Trophoblast cell (in vitro differentiated cells and primary cell): ENCODE data around the gene TMCC1.

Experiments
- DNase-seq, 2 donors: peaks; one replicate each; pipeline ENCODE4 v3.0.0-alpha.2; 2016
- H2AFZ ChIP-seq: 2 replicates; pipeline ENCODE4 v1.6.1; 2013; ENCODE audit warnings: low read length, moderate library complexity, mild to moderate bottlenecking; ENCODE audit not compliant: insufficient read depth, poor library complexity
- H2AK5ac ChIP-seq: 2 replicates; pipeline ENCODE4 v1.6.1; 2013; ENCODE audit warnings: mild to moderate bottlenecking, low read length
- H2BK120ac ChIP-seq: 2 replicates; pipeline ENCODE4 v1.6.1; 2013; ENCODE audit warnings: low read length, mild to moderate bottlenecking, moderate library complexity; ENCODE audit not compliant: insufficient read depth, poor library complexity
- H2BK12ac ChIP-seq: 2 replicates; pipeline ENCODE4 v1.6.1; 2013; ENCODE audit warnings: mild to moderate bottlenecking, low read length, moderate library complexity
- H2BK5ac ChIP-seq: 2 replicates; pipeline ENCODE4 v1.6.1; 2013; ENCODE audit warnings: low read length, low read depth, moderate library complexity, mild to moderate bottlenecking; ENCODE audit not compliant: poor library complexity
- H3K14ac ChIP-seq: 2 replicates; pipeline ENCODE4 v1.6.1; 2013; ENCODE audit warnings: mild to moderate bottlenecking, low read length
- H3K18ac ChIP-seq: 2 replicates; pipeline ENCODE4 v1.6.1; 2013; ENCODE audit warnings: mild to moderate bottlenecking, low read length
- H3K23ac ChIP-seq: 2 replicates; pipeline ENCODE4 v1.6.1; 2013; ENCODE audit warnings: low read length
- H3K27ac ChIP-seq: 2 replicates; pipeline ENCODE4 v1.5.1; 2013; ENCODE audit warnings: low read depth, mild to moderate bottlenecking, inconsistent platforms, low read length, moderate library complexity
- H3K27me3 ChIP-seq: 2 replicates; pipeline ENCODE4 v1.6.1; 2013; ENCODE audit warnings: inconsistent platforms, mild to moderate bottlenecking, low read length, moderate library complexity; ENCODE audit not compliant: insufficient read depth
- H3K36me3 ChIP-seq, 2 experiments: 1 replicate in 1 of 2; 2 replicates in 1 of 2; pipeline ENCODE4 v1.6.1; 2013; ENCODE audit warnings: low read length in 2 of 2, mild to moderate bottlenecking in 2 of 2, moderate library complexity in 1 of 2; ENCODE audit not compliant: insufficient read depth in 2 of 2, control insufficient read depth in 1 of 2
- H3K4ac ChIP-seq: 2 replicates; pipeline ENCODE4 v1.6.1; 2013; ENCODE audit warnings: low read depth, mild to moderate bottlenecking, low read length, moderate library complexity
- H3K4me1 ChIP-seq, 2 experiments: 1 replicate in 1 of 2; 2 replicates in 1 of 2; pipeline ENCODE4 v1.6.1; 2013; ENCODE audit warnings: low read length in 2 of 2, mild to moderate bottlenecking in 2 of 2, moderate library complexity in 1 of 2; ENCODE audit not compliant: insufficient read depth in 2 of 2, control insufficient read depth in 1 of 2
- H3K4me2 ChIP-seq: 2 replicates; pipeline ENCODE4 v1.6.1; 2013; ENCODE audit warnings: inconsistent platforms, mild to moderate bottlenecking, low read length, moderate library complexity
- H3K4me3 ChIP-seq: 2 replicates; pipeline ENCODE4 v1.5.1; 2013; ENCODE audit warnings: mild to moderate bottlenecking, low read depth, low read length, inconsistent platforms
- H3K79me1 ChIP-seq: one replicate; pipeline ENCODE4 v1.6.1; 2013; ENCODE audit warnings: low read length
- H3K79me2 ChIP-seq: 2 replicates; pipeline ENCODE4 v1.6.1; 2013; ENCODE audit warnings: low read length, mild to moderate bottlenecking; ENCODE audit not compliant: control insufficient read depth, insufficient read depth, poor library complexity
- H3K9ac ChIP-seq: 2 replicates; pipeline ENCODE4 v1.6.1; 2013; ENCODE audit warnings: mild to moderate bottlenecking, low read length
- H3K9me3 ChIP-seq: 2 replicates; pipeline ENCODE4 v1.6.1; 2013; ENCODE audit warnings: low read depth, mild to moderate bottlenecking, control low read depth, inconsistent platforms, low read length; ENCODE audit not compliant: insufficient read depth
- H4K12ac ChIP-seq: 2 replicates; pipeline ENCODE4 v1.6.1; 2013; ENCODE audit warnings: low read depth, mild to moderate bottlenecking, low read length, moderate library complexity
- H4K8ac ChIP-seq: 2 replicates; pipeline ENCODE4 v1.6.1; 2013; ENCODE audit warnings: low read depth, mild to moderate bottlenecking, low read length, moderate library complexity
- H4K91ac ChIP-seq: one replicate; pipeline ENCODE4 v1.6.1; 2013; ENCODE audit warnings: low read depth, mild to moderate bottlenecking, low read length, moderate library complexity
- WGBS: extraction: QIAGEN DNeasy Blood & Tissue Kit; methylation state at CpG from one replicate; pipeline ENCODE4 v1.1.7; 2013; ENCODE audit warnings: missing lambda C conversion rate; ENCODE audit not compliant: insufficient read length, insufficient coverage; ENCODE audit errors: extremely low coverage; 5-methylcytosine and 5-hydroxymethylcytosine counted together

TMCC1 gene

DNA sequence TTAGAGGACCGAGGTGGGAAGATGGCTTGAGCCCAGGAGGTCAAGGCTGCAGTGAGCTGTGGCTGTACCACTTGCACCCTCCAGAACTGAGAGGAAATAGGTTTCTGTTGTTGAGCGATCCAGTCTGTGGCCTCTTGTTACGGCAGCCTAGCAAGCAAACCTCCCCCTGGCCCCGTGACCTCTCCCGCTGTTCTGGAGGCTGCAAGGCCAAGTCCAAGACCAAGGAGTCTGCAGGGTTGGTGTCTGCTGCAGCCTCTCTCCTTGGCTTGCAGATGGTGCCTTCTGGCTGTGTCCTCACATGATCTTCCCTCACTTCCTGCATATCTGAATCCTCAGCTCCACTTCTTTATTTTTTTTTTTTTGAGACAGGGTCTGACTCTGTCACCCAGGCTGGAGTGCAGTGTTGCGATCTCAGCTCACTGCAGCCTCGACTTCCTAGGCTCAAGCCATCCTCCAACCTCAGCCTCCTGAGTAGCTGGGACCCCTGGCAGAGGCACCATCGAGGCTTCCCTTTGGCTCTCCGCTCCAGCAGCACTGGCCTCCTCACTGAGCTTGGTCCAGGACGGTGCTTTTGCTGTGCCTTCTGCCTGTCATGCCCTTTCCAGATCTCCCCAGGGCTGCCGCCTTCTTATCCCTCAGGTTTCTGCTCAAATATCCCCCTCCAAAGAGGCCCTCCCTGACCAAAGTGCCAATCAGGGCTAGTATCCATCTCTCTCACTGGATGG is 269.0 kb downstream of the TMCC1 start:
- Histone ChIP-seq H3K4me3 (no peak overlapping the region), H3K14ac (peak overlapping the region; percentile 46), H3K9ac (no peak overlapping the region)

DNA sequence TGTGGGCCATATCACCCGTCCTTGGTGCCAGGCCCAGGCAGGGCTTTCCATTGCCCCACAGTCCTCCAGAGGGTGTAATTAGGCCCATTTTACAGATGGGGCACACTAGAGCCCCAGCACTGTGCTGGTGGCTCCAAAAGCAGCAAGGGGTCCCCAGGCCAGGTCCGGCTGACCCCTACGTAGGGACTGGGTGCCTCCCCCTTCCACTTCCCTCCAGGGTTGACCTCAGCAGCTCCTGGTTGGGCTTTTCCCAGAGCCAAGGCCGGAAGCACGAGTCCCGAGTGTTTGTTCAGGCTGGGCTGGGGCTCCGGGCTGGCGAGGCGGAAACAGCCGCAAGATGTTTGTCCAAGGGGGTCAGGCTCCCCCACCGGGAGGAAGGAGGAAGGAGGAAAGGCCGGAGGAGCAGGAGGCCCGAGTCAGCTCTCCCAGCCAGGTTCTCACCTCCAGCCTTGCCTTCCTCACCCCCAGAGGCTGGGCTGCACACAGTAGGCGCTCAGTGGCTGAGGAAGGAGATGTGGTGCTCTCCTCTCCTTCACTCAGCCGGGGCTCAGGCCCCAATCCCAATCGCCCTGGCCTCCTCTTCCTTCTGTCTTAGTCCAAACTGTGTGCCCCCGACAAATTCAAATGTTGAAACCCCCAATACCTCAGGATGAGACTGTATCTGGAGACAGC is 269.9 kb downstream of the TMCC1 start:
- Histone ChIP-seq H4K12ac (no peak overlapping the region), H3K18ac (peak overlapping the region; percentile 34), H3K4me2 (no peak overlapping the region), H3K27me3 (no peaks in the 10 kb centered on the region), H3K9ac (no peak overlapping the region), H4K8ac (no peak overlapping the region), H3K14ac (peak overlapping the region; percentile 50), H3K4me1 (peaks cover 48 to 49% of the 10 kb centered on the region in 2 experiments), H2BK12ac (peak overlapping the region; percentile 89), H3K27ac (no peak overlapping the region), H3K79me1 (peaks cover 53% of the 10 kb centered on the region), H2AFZ (peak overlapping the region; percentile 32), H3K4me3 (no peak overlapping the region), H3K23ac (no peak overlapping the region), H3K79me2 (peaks cover 7% of the 10 kb centered on the region), H4K91ac (peak overlapping the region; percentile 85), H2AK5ac (peak overlapping the region; percentile 94), H3K36me3 (no peaks in the 10 kb centered on the region), H3K4ac (peak overlapping the region; percentile 18), H2BK120ac (peak overlapping the region; percentile 5), H3K9me3 (peaks cover 5% of the 10 kb centered on the region), H2BK5ac (no peak overlapping the region)
- no peak for DNase-seq
- WGBS, result no CpG with 5 or more reads among the region's 17 CpGs

More for the DNA sequence above, 269.0 kb downstream of the TMCC1 start:
- H3K36me3 ChIP-seq, result no peaks in the 10 kb centered on the region
- H2BK12ac ChIP-seq, result peak overlapping the region; percentile 47
- peak overlapping the region; percentile 55 for H2BK120ac ChIP-seq
- H4K8ac ChIP-seq, result peak overlapping the region; percentile 21
- peaks cover 40 to 45% of the 10 kb centered on the region in 2 experiments for H3K4me1 ChIP-seq
- H3K18ac ChIP-seq, result peak overlapping the region; percentile 28
- peaks cover 5% of the 10 kb centered on the region for H3K9me3 ChIP-seq
- peak in 1 of 2 donors; percentile 25 for DNase-seq
- H4K91ac ChIP-seq, result peak overlapping the region; percentile 61
- no peak overlapping the region for H4K12ac ChIP-seq
- peak overlapping the region; percentile 5 for H2AFZ ChIP-seq
- H3K27me3 ChIP-seq, result no peaks in the 10 kb centered on the region
- no peak overlapping the region for H2BK5ac ChIP-seq
- no peak overlapping the region for H3K27ac ChIP-seq
- H3K4ac ChIP-seq, result no peak overlapping the region
- peaks cover 53% of the 10 kb centered on the region for H3K79me1 ChIP-seq
- peak overlapping the region; percentile 59 for H2AK5ac ChIP-seq
- H3K4me2 ChIP-seq, result no peak overlapping the region
- WGBS, result no CpG with 5 or more reads among the region's 11 CpGs
- peaks cover 7% of the 10 kb centered on the region for H3K79me2 ChIP-seq
- H3K23ac ChIP-seq, result no peak overlapping the region

DNA sequence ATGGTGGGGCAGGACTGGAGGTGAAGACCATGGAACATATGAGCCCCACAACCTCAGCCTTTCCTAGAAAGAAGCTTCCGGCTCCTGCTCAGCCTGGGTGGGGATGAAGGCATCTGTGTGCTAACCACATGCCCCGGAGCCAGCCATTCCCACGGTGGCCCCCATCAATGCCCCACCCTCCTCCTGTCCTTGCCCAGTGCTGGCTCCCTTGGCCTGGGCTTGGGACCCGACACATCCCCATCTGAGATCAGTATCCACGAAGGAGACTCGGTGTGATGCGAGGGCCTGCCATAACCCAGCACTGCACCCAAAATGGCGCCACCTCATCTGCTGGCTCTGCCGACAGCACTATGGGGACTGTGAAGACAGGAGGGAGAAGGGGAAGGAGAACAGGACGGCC is 270.6 kb downstream of the TMCC1 start:
- H3K9me3 ChIP-seq, result peaks cover 5% of the 10 kb centered on the region
- H3K9ac ChIP-seq, result no peak overlapping the region
- H3K18ac ChIP-seq, result peak overlapping the region; percentile 34
- H3K4ac ChIP-seq, result peak overlapping the region; percentile 26
- peak overlapping the region; percentile 5 for H2BK120ac ChIP-seq
- H4K91ac ChIP-seq, result peak overlapping the region; percentile 85
- H3K23ac ChIP-seq, result no peak overlapping the region
- peak overlapping the region; percentile 50 for H3K14ac ChIP-seq
- H2AFZ ChIP-seq, result no peak overlapping the region
- no peaks in the 10 kb centered on the region for H3K36me3 ChIP-seq
- H3K4me3 ChIP-seq, result no peak overlapping the region
- no CpG with 5 or more reads among the region's 10 CpGs for WGBS
- no peak overlapping the region for H2BK5ac ChIP-seq
- H3K27me3 ChIP-seq, result no peaks in the 10 kb centered on the region
- peak overlapping the region; percentile 89 for H2BK12ac ChIP-seq
- H3K27ac ChIP-seq, result no peak overlapping the region
- no peak overlapping the region for H4K12ac ChIP-seq
- H4K8ac ChIP-seq, result peak overlapping the region; percentile 18
- H3K4me2 ChIP-seq, result no peak overlapping the region
- no peak for DNase-seq
- H2AK5ac ChIP-seq, result peak overlapping the region; percentile 94
- peaks cover 53% of the 10 kb centered on the region for H3K79me1 ChIP-seq
- peaks cover 48 to 52% of the 10 kb centered on the region in 2 experiments for H3K4me1 ChIP-seq
- H3K79me2 ChIP-seq, result peaks cover 7% of the 10 kb centered on the region

DNA sequence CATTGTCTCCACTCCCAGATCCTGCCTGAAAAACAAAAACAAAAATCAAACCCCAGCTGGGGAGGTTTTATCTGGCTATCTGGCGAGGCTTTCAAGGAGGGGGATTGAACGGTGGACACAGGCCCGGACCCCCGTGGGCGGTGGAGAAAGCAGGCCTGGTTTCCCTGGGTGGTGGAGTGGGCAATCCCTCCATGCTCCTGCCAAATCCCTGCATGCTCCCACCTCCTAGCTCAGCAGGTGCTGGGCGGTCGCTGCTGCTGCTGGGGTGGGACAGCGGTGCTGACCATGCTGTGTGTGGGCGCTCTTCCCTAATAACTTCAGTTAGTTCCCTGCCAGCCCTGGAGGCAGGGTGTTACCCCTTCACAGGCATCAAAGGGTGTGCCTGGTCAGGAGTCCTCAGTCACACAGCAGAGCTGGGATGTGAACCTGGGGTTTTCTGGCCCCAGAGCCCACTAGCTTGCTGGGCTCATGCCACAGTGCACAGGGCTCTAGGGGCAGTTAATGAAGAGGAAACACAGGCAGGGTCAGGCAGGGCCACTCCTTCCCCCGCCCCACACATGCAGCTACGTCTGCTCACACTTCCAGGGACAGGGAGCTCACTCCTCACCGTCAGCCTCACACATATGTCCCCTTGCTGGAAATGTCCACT is 271.2 kb downstream of the TMCC1 start:
- Histone ChIP-seq H4K91ac (peak overlapping the region; percentile 85), H2BK12ac (peak overlapping the region; percentile 92), H3K4ac (peak overlapping the region; percentile 48), H2AK5ac (peak overlapping the region; percentile 94), H2BK120ac (peak overlapping the region; percentile 74), H3K9me3 (peaks cover 5% of the 10 kb centered on the region), H3K9ac (no peak overlapping the region), H4K8ac (peak overlapping the region; percentile 30), H3K27ac (peak overlapping the region; percentile 36), H3K23ac (no peak overlapping the region), H2BK5ac (no peak overlapping the region), H3K14ac (peak overlapping the region; percentile 71), H3K4me1 (peaks cover 48 to 52% of the 10 kb centered on the region in 2 experiments), H4K12ac (peak overlapping the region; percentile 50), H2AFZ (no peak overlapping the region), H3K79me1 (peaks cover 48% of the 10 kb centered on the region), H3K27me3 (no peaks in the 10 kb centered on the region), H3K4me2 (no peak overlapping the region), H3K18ac (peak overlapping the region; percentile 64), H3K4me3 (no peak overlapping the region), H3K36me3 (no peaks in the 10 kb centered on the region), H3K79me2 (peaks cover 5% of the 10 kb centered on the region)
- WGBS, result no CpG with 5 or more reads among the region's 12 CpGs
- no peak for DNase-seq
